Stomach (tissue), 4 donors: ENCODE results near the gene OR52I1.

Experiments used
- EP300 ChIP-seq: sonication (generic); formaldehyde crosslinking; IDR thresholded peaks from one replicate; pipeline ENCODE4 v1.6.1; 2017; ENCODE audit warnings: antibody characterized with exemption
- POLR2A ChIP-seq, 4 donors: fragments of 450-650 bp; IDR thresholded peaks; one replicate each; pipeline ENCODE4 v1.6.1; 2016; ENCODE audit warnings: antibody characterized with exemption in 4 of 4, control low read depth in 2 of 4, mild to moderate bottlenecking in 1 of 4, moderate library complexity in 1 of 4
- POLR2AphosphoS5 ChIP-seq, 3 donors: sonication (generic); formaldehyde crosslinking; IDR thresholded peaks; one replicate each; pipeline ENCODE4 v1.6.1; 2016; ENCODE audit warnings: antibody characterized with exemption in 3 of 3
- TF ChIP-seq, protein P1 (sequence below), 7 experiments: fragments of 450-650 bp in 4 of 7; fragments of 200-600 bp in 3 of 7; sonication (generic) in 3 of 7; IDR thresholded peaks; one replicate each; pipeline ENCODE4 v1.5.1; 2016 to 2019; ENCODE audit warnings: antibody characterized with exemption in 7 of 7, control low read depth in 2 of 7, mild to moderate bottlenecking in 1 of 7

- TF ChIP-seq POLR2AphosphoS5 (IDR thresholded peaks at IDR 0.05): no peak
- TF ChIP-seq, protein P1, sequence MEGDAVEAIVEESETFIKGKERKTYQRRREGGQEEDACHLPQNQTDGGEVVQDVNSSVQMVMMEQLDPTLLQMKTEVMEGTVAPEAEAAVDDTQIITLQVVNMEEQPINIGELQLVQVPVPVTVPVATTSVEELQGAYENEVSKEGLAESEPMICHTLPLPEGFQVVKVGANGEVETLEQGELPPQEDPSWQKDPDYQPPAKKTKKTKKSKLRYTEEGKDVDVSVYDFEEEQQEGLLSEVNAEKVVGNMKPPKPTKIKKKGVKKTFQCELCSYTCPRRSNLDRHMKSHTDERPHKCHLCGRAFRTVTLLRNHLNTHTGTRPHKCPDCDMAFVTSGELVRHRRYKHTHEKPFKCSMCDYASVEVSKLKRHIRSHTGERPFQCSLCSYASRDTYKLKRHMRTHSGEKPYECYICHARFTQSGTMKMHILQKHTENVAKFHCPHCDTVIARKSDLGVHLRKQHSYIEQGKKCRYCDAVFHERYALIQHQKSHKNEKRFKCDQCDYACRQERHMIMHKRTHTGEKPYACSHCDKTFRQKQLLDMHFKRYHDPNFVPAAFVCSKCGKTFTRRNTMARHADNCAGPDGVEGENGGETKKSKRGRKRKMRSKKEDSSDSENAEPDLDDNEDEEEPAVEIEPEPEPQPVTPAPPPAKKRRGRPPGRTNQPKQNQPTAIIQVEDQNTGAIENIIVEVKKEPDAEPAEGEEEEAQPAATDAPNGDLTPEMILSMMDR (IDR thresholded peaks at IDR 0.05): no peak
- no peak for TF ChIP-seq POLR2A (IDR thresholded peaks at IDR 0.05)
- no peak for TF ChIP-seq EP300
Observed at GRCh38 chr11:4546878-4547277, 47.0 kb upstream of the OR52I1 start.
